GM23248 (cell line): ENCODE measurements around the gene OR8D1. TPM values are rescaled to one million over a fixed set of nuclear protein-coding genes. Genes with fewer than 3 reads are reported as not detected.

Source experiments
- DNase-seq: peaks from one replicate; pipeline ENCODE4 v3.0.0-alpha.2; 2015
- H2AFZ ChIP-seq: fragments of 200-600 bp; sonication (generic); 2 replicates; pipeline ENCODE4 v1.6.1; 2016; ENCODE audit warnings: antibody characterized with exemption
- H3F3A ChIP-seq: fragments of 200-600 bp; sonication (generic); 2 replicates; pipeline ENCODE4 v1.6.1; 2016; ENCODE audit warnings: mild to moderate bottlenecking, antibody characterized with exemption, mixed run types; ENCODE audit not compliant: insufficient read depth
- H3K27ac ChIP-seq: fragments of 200-600 bp; sonication (generic); 2 replicates; pipeline ENCODE4 v1.5.1; 2016; ENCODE audit warnings: mild to moderate bottlenecking
- H3K27me3 ChIP-seq: fragments of 200-600 bp; sonication (generic); replicated peaks from 2 replicates; pipeline ENCODE4 v1.6.1; 2016; ENCODE audit warnings: mild to moderate bottlenecking; ENCODE audit not compliant: insufficient read depth
- H3K36me3 ChIP-seq: fragments of 200-600 bp; sonication (generic); 2 replicates; pipeline ENCODE4 v1.6.1; 2016; ENCODE audit warnings: low read depth, mild to moderate bottlenecking
- H3K4me1 ChIP-seq: fragments of 200-600 bp; sonication (generic); 2 replicates; pipeline ENCODE4 v1.6.1; 2016; ENCODE audit warnings: mild to moderate bottlenecking; ENCODE audit not compliant: insufficient read depth
- H3K4me2 ChIP-seq: fragments of 200-600 bp; sonication (generic); one replicate; pipeline ENCODE4 v1.6.1; 2016; ENCODE audit warnings: mild to moderate bottlenecking; ENCODE audit not compliant: unreplicated experiment
- H3K4me3 ChIP-seq: fragments of 200-600 bp; sonication (generic); 2 replicates; pipeline ENCODE4 v1.5.1; 2016; ENCODE audit warnings: mild to moderate bottlenecking
- H3K79me2 ChIP-seq: fragments of 200-600 bp; sonication (generic); 2 replicates; pipeline ENCODE4 v1.6.1; 2016; ENCODE audit warnings: mild to moderate bottlenecking; ENCODE audit not compliant: insufficient read depth
- H3K9ac ChIP-seq: fragments of 200-600 bp; sonication (generic); 2 replicates; pipeline ENCODE4 v1.6.1; 2016; ENCODE audit warnings: mild to moderate bottlenecking
- H3K9me2 ChIP-seq: fragments of 200-600 bp; sonication (generic); 2 replicates; pipeline ENCODE4 v1.6.1; 2016; ENCODE audit warnings: mixed run types, mild to moderate bottlenecking, moderate library complexity; ENCODE audit not compliant: insufficient read depth
- H3K9me3 ChIP-seq: fragments of 200-600 bp; sonication (generic); one replicate; pipeline ENCODE4 v1.6.1; 2017; ENCODE audit warnings: low read depth
- H4K20me1 ChIP-seq: fragments of 200-600 bp; sonication (generic); 2 replicates; pipeline ENCODE4 v1.6.0; 2016; ENCODE audit not compliant: insufficient read depth
- EZH2 ChIP-seq: fragments of 200-600 bp; sonication (generic); IDR thresholded peaks from 2 replicates; pipeline ENCODE4 v1.6.1; 2018; ENCODE audit warnings: antibody characterized with exemption, mild to moderate bottlenecking; ENCODE audit not compliant: insufficient read depth, poor library complexity, severe bottlenecking
- EZH2phosphoT487 ChIP-seq: fragments of 200-600 bp; sonication (generic); IDR thresholded peaks from 2 replicates; pipeline ENCODE4 v1.6.1; 2018; ENCODE audit warnings: antibody characterized with exemption, moderate library complexity, mild to moderate bottlenecking, low read depth; ENCODE audit not compliant: insufficient read depth
- WGBS, 2 experiments: methylation state at CpG; one replicate each; pipeline ENCODE4 v1.1.6; 2015 to 2017; ENCODE audit warnings: low lambda C conversion rate in 2 of 2, low coverage in 1 of 2; ENCODE audit errors: missing lambda C conversion rate in 2 of 2; 5-methylcytosine and 5-hydroxymethylcytosine counted together
- in situ Hi-C: fragments of 300-500 bp; cut with MboI; formaldehyde crosslinking; loops from 2 replicates; pipeline ENCODE4 v1.15.0; 2020
- polyA plus RNA-seq: library from polyadenylated mRNA; unstranded; fragments of >200 nt; fragmentation: Nextera tagmentation; extraction: Ambion mirVana; gene quantifications from 2 replicates; pipeline ENCODE4 v1.2.1, GENCODE V29; 2016
- total RNA-seq: library from RNA; depleted of rRNA; stranded (reverse); fragments of >200 nt; shearing (Covaris generic); gene quantifications from 2 replicates; pipeline ENCODE4 v1.2.3, GENCODE V29; 2014; rRNA removed

OR8D1 gene
- not detected in 2 replicates for total RNA-seq
- polyA plus RNA-seq: not detected in 2 replicates

DNA sequence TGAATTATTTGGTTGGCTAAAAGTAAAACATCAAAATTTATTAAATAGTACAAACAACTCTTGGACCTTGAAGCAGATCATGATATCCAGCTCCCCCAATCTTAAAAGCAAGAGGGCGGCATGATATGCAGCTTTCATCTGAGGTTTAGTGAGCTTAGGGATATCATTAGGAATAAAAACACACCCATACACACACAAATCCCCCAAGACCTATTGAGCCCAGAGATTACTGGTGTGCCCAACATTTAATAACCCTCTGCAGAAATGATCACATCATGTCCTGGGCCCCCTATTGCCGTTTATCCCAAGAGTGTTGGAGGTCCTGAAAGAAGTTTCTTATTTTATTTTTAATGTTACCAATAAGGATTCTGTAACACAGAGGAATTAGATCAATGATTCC, at the start of gene OR8D1:
Gene OR8D1 (minus strand): TSS at position 101 of the 400 bp plus-strand sequence. CDS start 3,183 bp downstream, outside the sequence.
- Histone ChIP-seq H3K4me1 (no peaks in the 10 kb centered on the region), H3K9me2 (no peaks in the 10 kb centered on the region), H3K27ac (no peak within 1 kb of the TSS), H3K36me3 (no peaks in the 10 kb centered on the region), H2AFZ (no peak within 1 kb of the TSS), H3K4me2 (no peak within 1 kb of the TSS), H3K4me3 (no peak within 1 kb of the TSS), H3K79me2 (no peaks in the 10 kb centered on the region), H3K9ac (no peak within 1 kb of the TSS), H3K27me3 (peaks cover 17% of the 10 kb centered on the region; the same call in 1 of the 2 replicates), H4K20me1 (no peaks in the 10 kb centered on the region), H3F3A (no peaks in the 10 kb centered on the region), H3K9me3 (no peaks in the 10 kb centered on the region)
- TF ChIP-seq EZH2 (no peak), EZH2phosphoT487 (no peak)
- no peak for DNase-seq
- in situ Hi-C loops: no loop called here
- 70 to 85% methylated on average over 2 of the region's 2 CpGs for WGBS, 2 experiments

DNA sequence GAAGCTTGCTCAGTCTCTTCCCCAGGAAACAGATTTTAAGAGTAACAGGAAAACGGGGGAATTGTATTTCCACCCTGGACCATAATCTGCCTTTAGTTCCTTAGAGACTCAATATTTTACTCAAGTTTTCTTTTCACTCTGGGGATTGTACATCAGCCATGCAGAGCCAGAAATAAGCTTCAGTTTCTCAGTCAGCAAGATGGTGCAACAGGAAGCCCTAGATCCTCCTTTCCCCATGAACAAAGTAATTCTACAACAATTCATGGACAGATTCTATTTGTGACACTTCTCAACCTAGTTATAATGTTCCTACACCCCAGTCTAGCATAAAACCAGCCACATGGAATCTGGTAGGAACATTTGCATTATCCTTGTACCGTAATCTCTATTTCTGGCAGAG, 45.8 kb upstream of the OR8D1 start:
- Histone ChIP-seq H3K4me3 (no peak overlapping the region), H3K4me1 (no peaks in the 10 kb centered on the region), H3K4me2 (no peak overlapping the region), H3K9me3 (no peaks in the 10 kb centered on the region), H4K20me1 (no peaks in the 10 kb centered on the region), H3K79me2 (no peaks in the 10 kb centered on the region), H3K27ac (no peak overlapping the region), H3K36me3 (no peaks in the 10 kb centered on the region), H3K9me2 (no peaks in the 10 kb centered on the region), H3K9ac (no peak overlapping the region), H3K27me3 (no peaks in the 10 kb centered on the region), H2AFZ (no peak overlapping the region), H3F3A (no peaks in the 10 kb centered on the region)
- no peak for DNase-seq
- TF ChIP-seq EZH2 (no peak), EZH2phosphoT487 (no peak)
- 6 to 11% methylated on average over 2 of the region's 2 CpGs for WGBS, 2 experiments
- in situ Hi-C loops: no loop called here

DNA sequence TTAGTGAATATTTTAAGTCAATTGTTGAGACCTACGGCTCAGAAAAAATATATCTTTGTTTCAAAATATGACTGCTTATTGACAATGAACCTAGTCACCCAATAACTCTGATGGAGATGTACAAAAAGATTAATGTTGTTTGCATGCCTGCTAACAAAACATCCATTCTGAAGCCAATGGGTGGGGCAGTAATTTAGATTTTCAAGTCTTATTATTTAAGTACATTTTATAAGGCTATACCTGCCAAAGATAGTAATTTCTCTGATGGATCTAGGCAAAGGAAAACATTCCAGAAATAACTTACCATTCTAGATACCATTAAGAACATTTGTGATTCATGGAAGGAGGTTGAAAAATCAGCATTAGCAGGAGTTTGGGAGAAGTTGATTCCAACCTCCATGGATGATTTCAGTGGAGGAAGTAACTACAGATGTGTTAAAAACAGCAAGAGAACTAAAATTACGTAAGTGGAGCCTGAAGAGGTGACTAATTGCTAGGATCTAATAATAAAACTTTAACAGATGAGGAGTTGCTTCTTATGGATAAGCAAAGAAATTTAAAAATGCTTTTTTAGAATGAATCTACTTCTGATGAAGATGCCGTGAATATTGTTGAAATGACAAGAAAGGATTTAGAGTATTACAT, 32.7 kb upstream of the OR8D1 start:
- Histone ChIP-seq H3K27ac (no peak overlapping the region), H2AFZ (no peak overlapping the region), H3K36me3 (no peaks in the 10 kb centered on the region), H3F3A (no peaks in the 10 kb centered on the region), H3K4me1 (no peaks in the 10 kb centered on the region), H3K79me2 (no peaks in the 10 kb centered on the region), H3K9me2 (no peaks in the 10 kb centered on the region), H3K4me3 (no peak overlapping the region), H3K27me3 (0 out of 2 replicates have a peak, but pooled peaks cover 4% of the 10 kb centered on the region), H3K9me3 (no peaks in the 10 kb centered on the region), H3K4me2 (no peak overlapping the region), H3K9ac (no peak overlapping the region), H4K20me1 (no peaks in the 10 kb centered on the region)
- 7% methylated on average over 3 of the region's 3 CpGs for WGBS, 2 experiments
- no peak for TF ChIP-seq EZH2phosphoT487
- no peak for TF ChIP-seq EZH2
- DNase-seq: no peak
- in situ Hi-C loops: no loop called here

DNA sequence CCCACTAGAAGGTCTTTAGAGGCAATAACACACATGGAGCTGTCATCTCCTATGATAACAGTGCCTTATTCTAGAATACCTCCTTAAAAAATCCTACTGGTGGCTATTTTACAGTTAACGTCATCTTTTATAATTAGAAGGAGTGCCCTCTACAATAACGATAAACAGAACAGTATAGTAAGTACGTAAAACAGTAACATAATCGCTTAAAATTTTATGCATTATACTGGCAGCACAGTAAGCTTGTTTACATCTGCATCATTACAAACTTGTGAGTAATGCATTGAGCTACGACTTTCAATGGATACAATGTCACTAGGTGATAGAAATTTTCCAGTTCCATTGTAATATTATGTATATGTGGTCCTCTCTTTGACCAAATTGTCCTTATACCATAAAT, 30.6 kb upstream of the OR8D1 start:
- WGBS, 2 experiments: 42 to 46% methylated on average over 5 of the region's 5 CpGs
- Histone ChIP-seq H3K4me1 (no peaks in the 10 kb centered on the region), H3K79me2 (no peaks in the 10 kb centered on the region), H3K9ac (no peak overlapping the region), H3K27me3 (0 out of 2 replicates have a peak, but pooled peaks cover 4% of the 10 kb centered on the region), H3K4me3 (no peak overlapping the region), H3K9me2 (no peaks in the 10 kb centered on the region), H3K4me2 (no peak overlapping the region), H4K20me1 (no peaks in the 10 kb centered on the region), H3F3A (no peaks in the 10 kb centered on the region), H3K27ac (no peak overlapping the region), H2AFZ (no peak overlapping the region), H3K9me3 (no peaks in the 10 kb centered on the region), H3K36me3 (no peaks in the 10 kb centered on the region)
- DNase-seq: no peak
- in situ Hi-C loops: no loop called here
- TF ChIP-seq EZH2: no peak
- TF ChIP-seq EZH2phosphoT487: no peak
